Duodenal mucosa (tissue), 2 donors: ENCODE data around the gene ANKRA2.

Source experiments
- H3K27ac ChIP-seq: one replicate; pipeline ENCODE4 v1.7.0; 2013; ENCODE audit warnings: low read depth, low read length
- H3K27me3 ChIP-seq, 2 donors: one replicate each; pipeline ENCODE4 v1.7.0; 2013; ENCODE audit warnings: low read length in 2 of 2, control low read depth in 1 of 2; ENCODE audit not compliant: insufficient read depth in 2 of 2, control insufficient read depth in 1 of 2
- H3K36me3 ChIP-seq, 2 donors: one replicate each; pipeline ENCODE4 v1.7.0; 2013; ENCODE audit warnings: low read length in 2 of 2, control low read depth in 1 of 2; ENCODE audit not compliant: insufficient read depth in 2 of 2, control insufficient read depth in 1 of 2
- H3K4me1 ChIP-seq, 2 donors: one replicate each; pipeline ENCODE4 v1.7.0; 2013; ENCODE audit warnings: low read length in 2 of 2, control low read depth in 1 of 2; ENCODE audit not compliant: insufficient read depth in 2 of 2, control insufficient read depth in 1 of 2
- H3K4me3 ChIP-seq, 2 donors: one replicate each; pipeline ENCODE4 v1.7.0; 2013; ENCODE audit warnings: low read length in 2 of 2, low read depth in 1 of 2
- H3K9ac ChIP-seq, 2 donors: one replicate each; pipeline ENCODE4 v1.7.0; 2013; ENCODE audit warnings: low read length in 2 of 2, low read depth in 1 of 2
- H3K9me3 ChIP-seq, 2 donors: one replicate each; pipeline ENCODE4 v1.7.0; 2013; ENCODE audit warnings: low read length in 2 of 2, control low read depth in 1 of 2; ENCODE audit not compliant: control insufficient read depth in 1 of 2

Gene ANKRA2

GRCh38 chr5:73531356-73531755, 34.1 kb downstream of the ANKRA2 start:
- Histone ChIP-seq H3K27me3 (no peaks in the 10 kb centered on the region), H3K9me3 (peaks cover 0 to 4% of the 10 kb centered on the region in 2 donors), H3K27ac (no peak overlapping the region), H3K36me3 (no peaks in the 10 kb centered on the region), H3K4me3 (no peak overlapping the region), H3K9ac (no peak overlapping the region), H3K4me1 (no peaks in the 10 kb centered on the region)

- Histone ChIP-seq H3K27me3 (no peaks in the 10 kb centered on the region), H3K27ac (no peak overlapping the region), H3K9me3 (no peaks in the 10 kb centered on the region), H3K36me3 (no peaks in the 10 kb centered on the region), H3K9ac (no peak overlapping the region), H3K4me1 (no peaks in the 10 kb centered on the region), H3K4me3 (no peak overlapping the region)
Measured at GRCh38 chr5:73529081-73529480, 36.4 kb downstream of the ANKRA2 start.

GRCh38 chr5:73528248-73528647, 37.2 kb downstream of the ANKRA2 start:
- Histone ChIP-seq H3K27ac (no peak overlapping the region), H3K27me3 (no peaks in the 10 kb centered on the region), H3K9ac (no peak overlapping the region), H3K36me3 (no peaks in the 10 kb centered on the region), H3K4me1 (no peaks in the 10 kb centered on the region), H3K4me3 (no peak overlapping the region), H3K9me3 (no peaks in the 10 kb centered on the region)

- Histone ChIP-seq H3K4me3 (no peak overlapping the region), H3K27ac (no peak overlapping the region)
Measured at GRCh38 chr5:73525606-73526203, 39.7 kb downstream of the ANKRA2 start.

GRCh38 chr5:73523861-73524260, 41.6 kb downstream of the ANKRA2 start:
- Histone ChIP-seq H3K4me3 (no peak overlapping the region), H3K4me1 (peaks cover 4 to 5% of the 10 kb centered on the region in 2 donors), H3K27me3 (no peaks in the 10 kb centered on the region), H3K9me3 (no peaks in the 10 kb centered on the region), H3K36me3 (no peaks in the 10 kb centered on the region), H3K27ac (no peak overlapping the region), H3K9ac (no peak overlapping the region)

More at GRCh38 chr5:73525606-73526203, 39.7 kb downstream of the ANKRA2 start:
- H3K36me3 ChIP-seq, result no peaks in the 10 kb centered on the region
- H3K4me1 ChIP-seq, result no peaks in the 10 kb centered on the region
- H3K9me3 ChIP-seq, result no peaks in the 10 kb centered on the region
- no peak overlapping the region for H3K9ac ChIP-seq
- no peaks in the 10 kb centered on the region for H3K27me3 ChIP-seq

GRCh38 chr5:73522989-73523388, 42.5 kb downstream of the ANKRA2 start:
- Histone ChIP-seq H3K9me3 (no peaks in the 10 kb centered on the region), H3K9ac (no peak overlapping the region), H3K4me1 (peaks cover 4 to 5% of the 10 kb centered on the region in 2 donors), H3K4me3 (no peak overlapping the region), H3K27me3 (no peaks in the 10 kb centered on the region), H3K27ac (no peak overlapping the region), H3K36me3 (no peaks in the 10 kb centered on the region)

GRCh38 chr5:73519531-73520283, 45.7 kb downstream of the ANKRA2 start:
- H3K4me3 ChIP-seq, result no peak overlapping the region
- no peaks in the 10 kb centered on the region for H3K36me3 ChIP-seq
- no peak overlapping the region for H3K27ac ChIP-seq
- peaks cover 4 to 5% of the 10 kb centered on the region in 2 donors for H3K4me1 ChIP-seq
- no peak overlapping the region for H3K9ac ChIP-seq
- no peaks in the 10 kb centered on the region for H3K27me3 ChIP-seq
- H3K9me3 ChIP-seq, result no peaks in the 10 kb centered on the region

- no peak overlapping the region for H3K4me3 ChIP-seq
- no peaks in the 10 kb centered on the region for H3K36me3 ChIP-seq
- H3K27me3 ChIP-seq, result no peaks in the 10 kb centered on the region
- peaks cover 5 to 16% of the 10 kb centered on the region in 2 donors for H3K4me1 ChIP-seq
- H3K9me3 ChIP-seq, result no peaks in the 10 kb centered on the region
- no peak overlapping the region for H3K9ac ChIP-seq
- H3K27ac ChIP-seq, result no peak overlapping the region
Measured at GRCh38 chr5:73515232-73515631, 50.2 kb downstream of the ANKRA2 start.

GRCh38 chr5:73514418-73514817, 51.0 kb downstream of the ANKRA2 start:
- no peaks in the 10 kb centered on the region for H3K27me3 ChIP-seq
- peaks cover 3 to 14% of the 10 kb centered on the region in 2 donors for H3K4me1 ChIP-seq
- no peaks in the 10 kb centered on the region for H3K9me3 ChIP-seq
- H3K9ac ChIP-seq, result no peak overlapping the region
- no peak overlapping the region for H3K27ac ChIP-seq
- H3K4me3 ChIP-seq, result no peak overlapping the region
- H3K36me3 ChIP-seq, result no peaks in the 10 kb centered on the region

- Histone ChIP-seq H3K36me3 (no peaks in the 10 kb centered on the region), H3K27ac (no peak overlapping the region), H3K4me3 (no peak overlapping the region), H3K9ac (no peak overlapping the region), H3K4me1 (peaks cover 0 to 13% of the 10 kb centered on the region in 2 donors), H3K9me3 (no peaks in the 10 kb centered on the region), H3K27me3 (no peaks in the 10 kb centered on the region)
Measured at GRCh38 chr5:73513996-73514395, 51.4 kb downstream of the ANKRA2 start.
